Activated CD4-positive, alpha-beta T cell treated with anti-CD3 and anti-CD28 coated beads, Interleukin-2, amount 10 ng/mL, durations not matched to agents 24 days and 14 days (primary cell): ENCODE results near the gene TUBB4B. TPM values are rescaled to one million over a fixed set of nuclear protein-coding genes. Genes with fewer than 3 reads are reported as not detected.

Source experiments
- DNase-seq: peaks from one replicate; pipeline ENCODE4 v3.0.0; 2022
- H3K27ac Mint-ChIP-seq: one replicate; pipeline ENCODE4 v1.8.0; 2022; ENCODE audit warnings: mild to moderate bottlenecking, mixed read lengths
- H3K27me3 Mint-ChIP-seq: one replicate; pipeline ENCODE4 v1.8.0; 2022; ENCODE audit warnings: mixed read lengths
- H3K36me3 Mint-ChIP-seq: one replicate; pipeline ENCODE4 v1.8.0; 2022; ENCODE audit warnings: low read depth, mild to moderate bottlenecking, mixed read lengths
- H3K4me1 Mint-ChIP-seq: one replicate; pipeline ENCODE4 v1.8.0; 2021; ENCODE audit warnings: mixed read lengths
- H3K4me3 Mint-ChIP-seq: one replicate; pipeline ENCODE4 v1.8.0; 2022; ENCODE audit warnings: mild to moderate bottlenecking, moderate library complexity, mixed read lengths
- H3K9me3 Mint-ChIP-seq: one replicate; pipeline ENCODE4 v1.8.0; 2021; ENCODE audit warnings: mixed read lengths
- intact Hi-C: fragments of 100-400 bp; cut with micrococcal nuclease; formaldehyde crosslinking; loops from one replicate; pipeline ENCODE4 v1.15.1; 2023
- total RNA-seq: library from RNA; stranded (reverse); gene quantifications from 2 replicates; pipeline ENCODE4 v1.2.3, GENCODE V29; 2022

TUBB4B gene
- total RNA-seq, 1 donor from 2014 or later = 299 TPM

DNA sequence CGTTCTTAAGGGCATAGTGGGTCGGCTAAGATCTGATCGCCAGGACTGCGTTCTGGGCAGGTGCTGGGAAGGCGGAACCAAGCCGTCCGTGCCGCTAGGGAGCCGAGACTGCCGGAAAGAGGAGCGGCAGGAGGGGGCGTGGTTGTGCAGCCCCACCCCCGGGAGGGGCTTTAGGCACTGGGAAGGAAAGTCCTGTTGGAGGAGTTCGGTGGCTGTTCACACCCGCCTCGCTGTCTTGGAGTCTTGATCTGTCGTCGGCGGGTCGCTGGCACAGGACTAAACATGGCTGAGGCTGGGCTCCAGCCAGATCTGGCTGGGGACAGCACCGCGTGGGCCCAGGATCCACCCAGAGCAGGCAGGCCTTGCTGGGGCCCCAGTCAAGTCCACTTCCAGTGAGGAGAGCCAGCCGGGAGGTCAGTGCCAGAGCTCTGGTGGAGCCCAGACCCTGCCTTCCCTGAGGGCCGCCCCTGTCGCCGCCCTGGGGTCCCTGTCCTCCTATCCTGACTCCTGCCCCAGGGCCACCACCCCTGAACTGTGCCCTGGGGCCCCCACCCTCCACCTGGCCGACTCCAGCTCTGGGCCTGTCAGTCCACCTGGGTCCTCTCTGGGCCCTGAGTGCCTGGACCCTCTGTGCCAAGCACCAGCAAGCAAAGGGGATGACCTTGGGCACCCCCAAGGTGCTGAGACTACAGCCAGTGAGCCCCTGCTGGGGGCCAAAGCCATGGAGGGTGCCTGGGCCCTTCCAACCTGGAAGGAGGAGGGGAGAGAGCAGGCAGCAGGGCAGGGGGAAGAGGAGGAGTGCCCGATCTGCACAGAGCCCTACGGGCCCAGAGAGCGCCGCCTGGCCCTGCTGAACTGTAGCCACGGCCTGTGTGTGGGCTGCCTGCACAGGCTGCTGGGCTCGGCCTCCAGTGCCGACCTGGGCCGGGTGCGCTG is 23.5 kb upstream of the TUBB4B start:
- DNase-seq = no peak
- Mint-ChIP-seq H3K36me3 (peaks cover 4% of the 10 kb centered on the region), H3K27ac (no peak overlapping the region), H3K27me3 (no peaks in the 10 kb centered on the region), H3K4me1 (no peaks in the 10 kb centered on the region), H3K9me3 (no peaks in the 10 kb centered on the region), H3K4me3 (no peak overlapping the region)
- intact Hi-C loops = no loop called here

DNA sequence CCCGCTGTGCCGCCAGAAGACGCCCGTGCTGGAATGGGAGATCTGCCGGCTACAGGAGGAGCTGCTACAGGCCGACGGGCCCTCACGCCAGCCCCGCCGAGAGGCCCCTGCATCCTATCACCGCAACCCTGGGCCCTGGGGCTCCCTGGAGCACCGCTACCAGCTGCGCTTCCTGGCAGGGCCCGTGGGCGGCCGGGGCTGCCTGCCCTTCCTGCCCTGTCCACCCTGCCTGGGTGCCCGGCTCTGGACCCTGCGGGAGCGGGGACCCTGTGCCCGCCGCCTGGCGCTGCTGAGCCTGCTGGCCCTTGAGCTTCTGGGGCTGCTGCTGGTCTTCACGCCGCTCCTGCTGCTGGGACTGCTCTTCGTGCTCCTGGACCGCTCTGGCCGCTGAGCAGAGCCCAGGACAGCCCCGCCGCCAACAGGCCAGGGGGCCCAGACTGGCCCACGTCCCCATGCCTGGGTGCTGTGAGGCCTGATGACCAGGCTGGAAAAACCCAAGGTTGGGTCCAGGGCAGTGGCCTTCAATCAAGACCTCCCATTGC is 22.8 kb upstream of the TUBB4B start:
- Mint-ChIP-seq H3K4me3 (no peak overlapping the region), H3K27ac (no peak overlapping the region), H3K9me3 (no peaks in the 10 kb centered on the region), H3K36me3 (no peaks in the 10 kb centered on the region), H3K4me1 (peaks cover 2% of the 10 kb centered on the region), H3K27me3 (no peaks in the 10 kb centered on the region)
- no peak for DNase-seq
- intact Hi-C loops = no loop called here

DNA sequence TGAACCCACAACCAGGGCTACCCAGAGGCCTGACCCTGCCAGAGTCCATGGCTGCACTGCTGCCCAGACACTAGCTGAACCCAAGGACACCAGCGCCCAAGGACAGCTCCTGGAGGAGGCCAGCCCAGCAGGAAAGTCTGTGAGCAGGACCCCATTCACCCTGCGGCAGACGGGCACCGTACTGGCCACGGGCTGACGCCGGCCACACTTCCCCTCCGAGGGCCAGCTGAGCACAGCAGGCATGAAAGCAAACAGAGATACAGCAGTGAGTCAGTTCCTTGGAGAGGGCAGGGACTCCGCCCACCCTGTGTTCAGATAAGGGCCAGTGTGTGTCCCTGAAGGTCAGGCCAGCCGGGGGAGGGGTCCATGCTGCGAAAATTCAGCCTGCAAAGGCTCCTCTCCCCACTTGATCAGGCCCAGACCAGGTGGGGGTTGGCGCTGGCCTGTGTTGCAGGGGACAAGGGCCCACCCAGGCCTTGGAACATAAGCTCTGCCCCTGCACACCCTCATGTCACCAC is 22.3 kb upstream of the TUBB4B start:
- Mint-ChIP-seq H3K4me1 (peaks cover 2% of the 10 kb centered on the region), H3K4me3 (no peak overlapping the region), H3K27me3 (no peaks in the 10 kb centered on the region), H3K9me3 (no peaks in the 10 kb centered on the region), H3K27ac (no peak overlapping the region), H3K36me3 (no peaks in the 10 kb centered on the region)
- intact Hi-C loops = no loop called here
- no peak for DNase-seq

DNA sequence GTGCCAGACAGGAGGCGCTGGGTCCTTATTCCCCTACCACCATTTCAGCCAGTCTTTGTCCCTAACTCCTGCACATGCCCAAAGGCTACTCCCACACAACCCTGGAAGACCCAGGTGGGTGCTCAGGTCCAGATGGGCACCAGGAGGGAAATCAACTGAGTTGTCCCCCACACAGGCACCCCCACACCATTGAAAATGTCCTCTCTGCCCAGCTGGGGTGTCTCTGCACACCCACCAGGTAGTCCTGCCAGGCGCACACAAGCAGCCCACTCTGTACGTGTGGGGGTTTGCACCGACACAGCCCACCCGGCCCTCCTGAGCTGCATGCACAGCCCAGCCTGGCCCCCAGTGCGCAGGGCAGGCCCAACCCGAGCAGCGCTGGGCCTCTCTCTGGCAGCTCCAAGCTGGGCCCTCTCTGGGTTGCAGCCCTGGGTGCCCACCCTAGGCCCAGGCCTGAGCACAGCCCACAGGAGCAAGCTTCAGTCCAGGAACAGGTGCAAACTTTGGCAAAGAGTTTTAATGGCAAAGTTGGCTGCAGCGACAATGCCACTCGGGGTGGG is 21.2 kb upstream of the TUBB4B start:
- peak overlapping the region; percentile 45 for H3K4me3 Mint-ChIP-seq
- H3K4me1 Mint-ChIP-seq = peaks cover 4% of the 10 kb centered on the region
- no peaks in the 10 kb centered on the region for H3K9me3 Mint-ChIP-seq
- DNase-seq = no peak
- no peaks in the 10 kb centered on the region for H3K36me3 Mint-ChIP-seq
- no peak overlapping the region for H3K27ac Mint-ChIP-seq
- no peaks in the 10 kb centered on the region for H3K27me3 Mint-ChIP-seq
- intact Hi-C loops = no loop called here

DNA sequence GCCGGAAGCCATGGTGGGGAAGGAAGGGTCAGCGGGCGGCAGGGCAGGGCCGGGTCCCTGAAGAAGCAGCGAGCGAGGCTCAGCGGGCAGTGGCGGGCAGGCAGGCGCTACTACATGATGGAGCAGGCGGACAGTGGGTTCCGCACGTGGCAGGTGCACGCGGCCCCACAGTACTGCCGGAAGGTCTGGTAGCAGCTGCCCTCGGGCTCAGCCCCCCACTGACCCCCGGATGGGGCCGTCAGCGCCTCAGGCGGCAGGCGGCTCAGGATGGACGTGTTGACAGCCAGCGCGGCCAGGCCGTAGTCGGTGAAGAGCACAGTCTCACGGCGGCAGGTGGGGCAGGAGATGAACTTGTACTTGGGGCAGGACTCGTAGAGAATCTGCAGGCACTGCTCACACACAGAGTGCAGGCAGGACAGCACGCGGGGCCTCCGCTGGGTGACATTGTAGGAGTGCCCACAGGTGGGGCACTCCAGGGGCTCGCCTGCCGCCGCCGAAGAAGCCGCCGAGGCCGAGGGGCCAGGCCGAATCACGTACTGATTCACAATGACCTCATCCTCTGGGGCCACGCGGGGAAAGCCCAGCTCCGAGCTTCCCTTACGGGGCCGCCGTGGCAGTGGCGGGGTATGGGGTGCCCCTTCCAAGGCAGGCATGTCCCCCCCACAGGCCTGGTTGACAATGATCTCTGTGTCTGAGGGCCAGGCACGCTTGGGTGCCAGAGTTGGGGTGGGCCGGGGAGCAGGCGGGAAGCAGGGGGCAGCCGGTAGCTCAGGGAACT is 20.6 kb upstream of the TUBB4B start:
- Mint-ChIP-seq H3K9me3 (no peaks in the 10 kb centered on the region), H3K27ac (peak overlapping the region; percentile 41), H3K4me1 (peaks cover 4% of the 10 kb centered on the region), H3K27me3 (no peaks in the 10 kb centered on the region), H3K36me3 (no peaks in the 10 kb centered on the region), H3K4me3 (peak overlapping the region; percentile 74)
- DNase-seq = no peak
- intact Hi-C loops = no loop called here

DNA sequence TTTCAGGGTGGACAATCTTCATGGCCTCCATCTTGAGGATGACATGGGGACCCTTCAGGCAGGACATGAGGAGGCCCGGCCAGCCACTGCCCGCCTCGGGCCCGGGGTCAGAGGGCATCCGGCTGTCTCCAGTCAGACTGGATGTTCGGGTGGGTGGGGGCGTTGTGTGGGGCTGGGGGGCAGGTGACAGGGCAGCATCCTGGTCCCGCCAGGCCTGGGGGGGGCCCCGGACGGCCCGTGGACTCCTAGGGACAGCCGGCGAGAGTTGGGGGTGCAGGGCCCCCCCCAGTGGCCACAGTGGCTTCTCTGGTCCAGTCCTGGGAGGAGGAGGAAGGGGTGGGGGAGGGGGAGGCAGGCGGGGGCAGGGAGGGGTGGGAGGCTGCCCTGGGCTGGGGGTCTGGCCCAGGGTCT is 20.0 kb upstream of the TUBB4B start:
- H3K4me3 Mint-ChIP-seq = peak overlapping the region; percentile 74
- peak overlapping the region; percentile 41 for H3K27ac Mint-ChIP-seq
- no peaks in the 10 kb centered on the region for H3K36me3 Mint-ChIP-seq
- H3K4me1 Mint-ChIP-seq = peaks cover 4% of the 10 kb centered on the region
- no peaks in the 10 kb centered on the region for H3K27me3 Mint-ChIP-seq
- intact Hi-C loops = no loop called here
- H3K9me3 Mint-ChIP-seq = no peaks in the 10 kb centered on the region
- no peak for DNase-seq

DNA sequence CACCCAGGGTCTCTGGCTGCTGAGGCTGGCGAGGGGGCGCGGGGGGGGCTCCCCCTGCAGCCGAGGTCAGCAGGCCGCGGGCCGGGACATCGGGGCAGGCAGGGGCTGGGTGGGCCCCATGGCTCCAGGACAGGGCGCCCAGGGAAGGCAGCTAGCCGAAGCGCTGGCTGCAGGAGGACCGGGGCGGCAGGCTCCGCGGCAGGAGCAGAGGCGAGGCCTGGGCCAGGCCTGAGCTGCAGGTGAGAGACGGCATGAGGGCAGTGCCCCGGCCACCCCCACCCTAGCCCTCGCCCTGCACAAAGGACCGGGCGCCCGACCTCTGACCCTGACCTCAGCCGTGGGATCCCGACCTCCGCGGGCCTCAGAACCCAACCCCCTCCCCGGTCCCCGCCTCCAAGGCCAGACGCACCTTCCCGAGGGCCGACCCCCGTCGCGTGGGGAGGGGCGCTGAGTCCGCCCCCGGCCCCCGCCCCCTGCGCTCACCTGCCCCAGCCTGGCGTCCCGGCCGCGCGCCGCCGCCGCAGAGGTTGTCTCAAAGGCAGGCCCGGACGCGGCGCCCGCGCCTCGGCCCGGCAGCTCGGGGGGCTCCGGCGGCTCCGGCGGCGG is 19.5 kb upstream of the TUBB4B start:
- Mint-ChIP-seq H3K4me1 (peaks cover 4% of the 10 kb centered on the region), H3K4me3 (no peak overlapping the region), H3K27me3 (no peaks in the 10 kb centered on the region), H3K36me3 (no peaks in the 10 kb centered on the region), H3K9me3 (no peaks in the 10 kb centered on the region), H3K27ac (no peak overlapping the region)
- intact Hi-C loops = loop anchor here (2.0 kb wide), 1 partner anchor 93 kb away; no protein-coding TSS in a partner anchor
- no peak for DNase-seq

DNA sequence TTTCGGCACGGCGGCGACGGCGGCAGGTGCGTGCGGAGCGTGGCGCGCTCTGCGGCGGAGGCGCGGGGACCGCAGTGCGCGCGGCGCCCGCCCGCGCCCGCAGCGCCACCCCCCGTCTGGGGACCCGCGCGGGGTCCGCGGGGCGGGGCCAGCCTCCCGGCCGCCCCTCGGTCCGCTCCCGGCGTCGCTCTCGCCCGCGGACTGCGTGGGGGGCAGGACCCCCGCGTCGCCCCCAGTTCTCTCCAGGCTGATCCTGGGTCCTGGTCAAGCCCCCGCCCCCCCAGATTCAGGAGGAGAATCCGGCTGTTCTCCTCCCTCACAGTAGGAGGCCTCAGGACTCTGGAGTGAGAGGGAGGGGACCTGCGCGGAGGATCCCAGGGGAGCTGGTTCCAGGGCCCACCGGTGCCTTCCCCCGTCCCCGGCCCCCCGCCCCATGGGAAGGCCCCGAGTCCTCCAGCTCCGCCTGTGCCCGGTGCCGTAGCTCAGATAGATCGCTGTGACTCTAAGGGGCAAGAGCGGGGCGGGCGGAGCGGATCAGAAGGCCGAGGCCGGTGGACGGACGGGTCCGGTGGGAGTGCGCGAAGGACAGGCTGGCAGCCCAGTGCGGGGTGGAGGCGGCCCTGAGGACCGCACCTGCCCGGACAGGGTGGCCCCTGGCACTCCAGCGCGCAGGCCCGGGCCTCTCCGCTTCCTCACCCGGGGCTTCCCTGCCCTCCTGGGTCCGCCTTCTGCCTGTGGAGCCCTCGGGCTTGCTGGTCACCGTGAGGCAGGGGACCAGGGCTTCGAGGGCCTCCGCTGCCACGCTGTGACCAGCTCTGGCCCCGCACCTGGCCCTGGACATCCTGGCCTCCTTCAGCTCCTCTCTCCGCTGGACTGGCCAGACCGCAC is 18.7 kb upstream of the TUBB4B start, which contains the start of gene RNF208:
TSS of gene RNF208 (minus strand) at position 51 of the 888 bp plus-strand sequence. CDS start 1,028 bp downstream, outside the sequence.
- peak within 1 kb of the TSS; percentile 90 for H3K27ac Mint-ChIP-seq
- H3K9me3 Mint-ChIP-seq = no peaks in the 10 kb centered on the region
- peak; percentile 79 for DNase-seq
- no peaks in the 10 kb centered on the region for H3K27me3 Mint-ChIP-seq
- H3K4me1 Mint-ChIP-seq = peaks cover 4% of the 10 kb centered on the region
- peak within 1 kb of the TSS; percentile 88 for H3K4me3 Mint-ChIP-seq
- no peaks in the 10 kb centered on the region for H3K36me3 Mint-ChIP-seq
- intact Hi-C loops = loop anchor here (1.0 to 2.0 kb wide), 6 partner anchors 17 to 136 kb away; partner anchors contain the start of genes ANAPC2, MAN1B1, NDOR1 and SSNA1

DNA sequence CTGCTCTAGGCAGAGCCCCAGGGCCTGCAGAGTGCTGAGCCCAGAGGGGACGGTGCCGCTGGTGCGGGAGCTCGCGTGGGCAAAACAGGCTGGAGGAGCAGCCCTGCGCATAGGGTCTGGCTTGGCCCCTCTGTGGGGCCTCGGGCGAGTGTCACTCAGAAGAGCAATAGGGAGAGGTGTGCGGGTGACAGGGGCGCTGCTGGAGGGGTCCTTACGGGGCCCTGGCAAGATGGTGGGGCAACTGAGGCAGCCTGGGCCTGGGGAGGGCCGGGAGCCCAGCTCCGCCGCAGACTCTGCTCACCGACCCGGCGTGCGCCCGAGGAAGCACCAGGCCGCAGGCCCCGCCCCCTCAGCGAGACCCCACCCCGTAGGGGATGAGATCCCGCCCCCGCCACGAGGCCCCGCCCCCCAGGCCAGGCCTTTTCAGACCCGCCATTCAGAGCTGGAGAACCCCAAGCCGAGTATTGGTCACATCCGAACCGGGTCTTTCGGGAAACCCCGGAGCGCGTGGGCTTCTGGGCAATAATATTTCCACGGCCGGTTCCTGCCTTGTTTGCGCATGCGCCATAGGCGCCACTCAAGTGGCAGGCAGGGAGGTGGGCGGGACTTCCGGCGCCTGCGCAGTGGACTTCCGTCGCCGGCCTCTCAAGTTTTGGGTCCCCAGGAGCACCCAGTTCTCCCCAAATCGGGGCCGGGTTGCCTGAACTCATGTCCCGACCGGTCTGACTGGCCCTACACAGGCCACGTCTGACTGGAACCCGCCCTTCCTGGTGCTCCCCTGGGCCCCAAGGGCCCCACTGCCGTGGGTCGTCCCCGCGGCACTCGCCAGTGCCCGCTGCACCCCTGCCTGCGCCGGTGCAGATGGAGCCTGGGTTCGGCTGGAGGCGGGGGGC is 17.8 kb upstream of the TUBB4B start:
- no peaks in the 10 kb centered on the region for H3K36me3 Mint-ChIP-seq

DNA sequence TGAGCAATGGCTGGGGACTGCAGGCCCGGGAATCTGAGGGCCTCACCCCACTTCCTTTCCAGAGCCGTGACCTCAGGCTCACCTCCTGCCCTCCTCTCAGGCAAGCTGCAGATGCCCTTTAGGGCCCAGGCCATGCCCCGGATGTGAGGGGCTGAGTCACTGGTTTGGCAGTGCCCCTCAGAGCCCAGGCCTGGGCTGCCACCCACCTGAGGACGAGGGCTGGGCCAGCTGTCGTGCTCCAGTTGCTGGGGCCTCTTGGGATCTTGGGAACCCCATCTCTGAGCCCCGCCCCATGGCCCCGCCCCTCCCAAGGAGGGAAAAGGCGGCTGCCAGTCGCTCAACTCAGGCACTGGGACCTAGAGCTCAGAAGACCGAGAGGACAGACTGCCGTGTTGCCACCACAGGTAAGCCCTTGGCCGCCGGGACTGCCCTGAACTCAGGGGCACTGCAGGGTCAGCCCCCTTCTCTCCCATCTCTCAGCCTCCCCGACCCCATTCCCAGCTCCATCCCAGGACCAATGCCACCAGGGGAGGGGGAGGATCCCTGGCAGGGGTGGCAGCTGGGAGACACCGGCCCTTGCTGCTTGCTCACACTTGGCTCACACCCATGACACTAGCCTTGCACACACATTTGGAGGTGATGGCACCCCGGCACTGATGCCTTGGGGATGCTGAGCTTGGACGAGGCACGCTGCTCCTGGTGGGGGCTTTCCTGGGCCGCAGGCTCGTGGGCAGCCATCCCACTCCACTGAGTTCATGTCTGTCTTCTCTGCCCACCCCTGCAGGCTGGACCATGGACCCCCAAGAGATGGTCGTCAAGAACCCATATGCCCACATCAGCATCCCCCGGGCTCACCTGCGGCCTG is 16.0 kb upstream of the TUBB4B start, which contains the start of gene CYSRT1:
TSS of gene CYSRT1 (plus strand) at position 345 of the 865 bp plus-strand sequence. CDS start at position 793, 448 bp downstream.
- Mint-ChIP-seq H3K27me3 (peaks cover 2% of the 10 kb centered on the region), H3K36me3 (no peaks in the 10 kb centered on the region), H3K4me1 (peaks cover 6% of the 10 kb centered on the region), H3K27ac (peak within 1 kb of the TSS; percentile 90), H3K4me3 (peak within 1 kb of the TSS; percentile 88), H3K9me3 (no peaks in the 10 kb centered on the region)
- peak; percentile 75 for DNase-seq
- intact Hi-C loops = no loop called here

More for the DNA sequence above, 17.8 kb upstream of the TUBB4B start:
- Mint-ChIP-seq H3K27ac (peak overlapping the region; percentile 90), H3K9me3 (no peaks in the 10 kb centered on the region), H3K27me3 (peaks cover 2% of the 10 kb centered on the region), H3K4me3 (peak overlapping the region; percentile 88), H3K4me1 (peaks cover 6% of the 10 kb centered on the region)
- peak; percentile 99 for DNase-seq
- intact Hi-C loops = loop anchor here (1.0 to 2.0 kb wide), 6 partner anchors 18 to 137 kb away; partner anchors contain the start of genes ANAPC2, MAN1B1, NDOR1 and SSNA1
